ENCODE measurements around the gene RBMS1. TPM values are rescaled to one million over a fixed set of nuclear protein-coding genes. Genes with fewer than 3 reads are reported as not detected.

The RBMS1 gene
- total RNA-seq, 1 donor from 2014 or later = 102 TPM

GRCh38 chr2:160351956-160352355, 141.7 kb downstream of the RBMS1 start:
- H3K27ac ChIP-seq = no peak overlapping the region
- H3K36me3 ChIP-seq = peaks cover 17% of the 10 kb centered on the region
- H3K4me3 ChIP-seq = no peak overlapping the region
- ATAC-seq (peak; percentile 78), DNase-seq (no peak)
- peaks cover 55% of the 10 kb centered on the region for H3K4me1 ChIP-seq
- no peaks in the 10 kb centered on the region for H3K27me3 ChIP-seq
- TF ChIP-seq, protein P1, sequence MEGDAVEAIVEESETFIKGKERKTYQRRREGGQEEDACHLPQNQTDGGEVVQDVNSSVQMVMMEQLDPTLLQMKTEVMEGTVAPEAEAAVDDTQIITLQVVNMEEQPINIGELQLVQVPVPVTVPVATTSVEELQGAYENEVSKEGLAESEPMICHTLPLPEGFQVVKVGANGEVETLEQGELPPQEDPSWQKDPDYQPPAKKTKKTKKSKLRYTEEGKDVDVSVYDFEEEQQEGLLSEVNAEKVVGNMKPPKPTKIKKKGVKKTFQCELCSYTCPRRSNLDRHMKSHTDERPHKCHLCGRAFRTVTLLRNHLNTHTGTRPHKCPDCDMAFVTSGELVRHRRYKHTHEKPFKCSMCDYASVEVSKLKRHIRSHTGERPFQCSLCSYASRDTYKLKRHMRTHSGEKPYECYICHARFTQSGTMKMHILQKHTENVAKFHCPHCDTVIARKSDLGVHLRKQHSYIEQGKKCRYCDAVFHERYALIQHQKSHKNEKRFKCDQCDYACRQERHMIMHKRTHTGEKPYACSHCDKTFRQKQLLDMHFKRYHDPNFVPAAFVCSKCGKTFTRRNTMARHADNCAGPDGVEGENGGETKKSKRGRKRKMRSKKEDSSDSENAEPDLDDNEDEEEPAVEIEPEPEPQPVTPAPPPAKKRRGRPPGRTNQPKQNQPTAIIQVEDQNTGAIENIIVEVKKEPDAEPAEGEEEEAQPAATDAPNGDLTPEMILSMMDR (IDR thresholded peaks at IDR 0.05) = no peak
- intact Hi-C loops (cut with DNase I) = no loop called here
- H3K9me3 ChIP-seq = no peaks in the 10 kb centered on the region

- no peaks in the 10 kb centered on the region for H3K9me3 ChIP-seq
- no peaks in the 10 kb centered on the region for H3K27me3 ChIP-seq
- peaks cover 17% of the 10 kb centered on the region for H3K36me3 ChIP-seq
- DNase-seq = no peak
- no peak overlapping the region for H3K27ac ChIP-seq
- intact Hi-C loops (cut with DNase I) = no loop called here
- peaks cover 63% of the 10 kb centered on the region for H3K4me1 ChIP-seq
- no peak overlapping the region for H3K4me3 ChIP-seq
- TF ChIP-seq, protein P1 (IDR thresholded peaks at IDR 0.05) = no peak
- no peak for ATAC-seq
These were observed 144.3 kb downstream of the RBMS1 start for GRCh38 chr2:160349306-160349705.

DNA sequence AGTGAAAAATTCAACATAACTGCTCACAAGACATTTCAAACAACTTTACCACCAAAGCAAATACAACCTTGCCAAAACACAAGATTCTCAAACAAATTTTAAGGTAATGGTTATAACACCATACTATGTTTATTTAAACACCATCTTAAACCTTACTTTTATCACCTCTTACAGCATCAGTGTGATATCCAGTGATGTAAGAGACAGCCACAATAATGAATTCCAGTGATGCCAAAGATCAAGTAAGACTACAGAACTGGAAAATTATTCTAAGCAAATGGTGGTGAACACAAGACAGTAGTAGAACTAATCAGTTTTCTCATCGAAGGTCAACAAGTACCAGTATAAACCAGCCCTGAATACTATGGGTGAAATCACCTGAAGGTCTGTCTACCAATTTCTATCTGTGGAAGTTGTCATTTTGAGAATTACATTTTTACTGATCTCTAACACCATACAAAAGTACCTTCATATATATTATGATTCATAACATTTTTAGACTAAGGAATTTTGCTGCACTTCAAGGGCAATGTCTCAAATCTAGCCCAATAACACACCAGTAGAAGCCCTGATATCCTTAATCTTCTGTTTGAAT, 146.2 kb downstream of the RBMS1 start:
- Histone ChIP-seq H3K36me3 (peaks cover 14% of the 10 kb centered on the region), H3K4me3 (no peak overlapping the region), H3K9me3 (no peaks in the 10 kb centered on the region), H3K4me1 (peaks cover 43% of the 10 kb centered on the region), H3K27ac (no peak overlapping the region), H3K27me3 (no peaks in the 10 kb centered on the region)
- DNase-seq (no peak), ATAC-seq (no peak)
- intact Hi-C loops (cut with DNase I) = no loop called here
- TF ChIP-seq, protein P1 (IDR thresholded peaks at IDR 0.05) = no peak

DNA sequence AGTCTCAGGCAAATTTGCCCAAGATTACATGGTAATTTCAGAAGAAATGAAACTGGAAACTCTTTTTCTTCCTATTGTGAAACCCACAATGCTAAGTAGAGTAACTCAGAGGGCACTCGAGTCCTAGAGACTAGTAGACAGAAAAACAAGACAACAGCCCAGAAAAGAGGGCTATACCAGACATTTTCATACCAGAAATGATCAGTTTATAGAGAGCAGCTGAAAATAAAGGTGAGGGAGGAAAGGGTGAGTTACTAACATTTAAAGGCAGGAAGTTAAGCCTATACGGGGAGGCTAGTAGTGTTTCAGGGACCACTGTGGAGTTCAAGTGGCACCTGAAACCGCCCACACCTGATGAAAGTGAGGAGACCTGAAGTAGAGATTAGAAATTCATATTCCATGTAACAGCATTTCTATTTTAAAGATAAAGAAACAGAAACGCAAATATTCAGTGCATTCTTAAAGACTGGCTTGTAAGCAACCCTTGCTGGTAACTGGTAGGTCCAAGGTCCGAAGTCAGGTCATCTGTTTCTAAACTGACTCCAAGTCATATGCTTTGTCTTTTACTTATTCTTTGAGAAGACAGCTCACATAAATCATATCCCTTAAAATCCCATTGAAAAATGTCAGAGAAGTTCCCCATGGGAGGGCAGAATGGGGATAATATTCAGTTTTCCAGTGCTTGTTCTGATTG, 148.4 kb downstream of the RBMS1 start:
- intact Hi-C loops (cut with DNase I) = no loop called here
- H3K27ac ChIP-seq = peak overlapping the region; percentile 32
- H3K36me3 ChIP-seq = peaks cover 6% of the 10 kb centered on the region
- DNase-seq = no peak
- TF ChIP-seq, protein P1 (IDR thresholded peaks at IDR 0.05) = no peak
- ATAC-seq = peak; percentile 41
- no peak overlapping the region for H3K4me3 ChIP-seq
- no peaks in the 10 kb centered on the region for H3K9me3 ChIP-seq
- peaks cover 31% of the 10 kb centered on the region for H3K4me1 ChIP-seq
- H3K27me3 ChIP-seq = no peaks in the 10 kb centered on the region

DNA sequence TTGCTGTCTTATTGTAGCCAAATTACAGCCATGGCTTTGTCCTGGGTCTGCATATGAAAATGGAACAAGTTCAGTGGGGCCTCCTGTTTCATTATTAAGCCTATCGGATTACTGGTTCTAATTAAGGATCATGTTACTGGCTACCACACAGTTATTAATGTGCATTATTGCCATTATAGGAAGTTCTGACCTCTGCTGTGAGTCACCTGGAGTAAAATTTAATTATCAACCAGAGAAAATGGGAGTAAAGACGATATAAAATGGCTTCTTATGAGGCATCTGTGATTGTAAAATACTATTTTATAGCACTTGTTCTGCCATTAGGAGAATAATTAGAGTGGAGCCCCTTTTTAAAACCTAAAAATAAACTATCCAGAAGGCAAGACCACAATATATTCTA, 150.2 kb downstream of the RBMS1 start:
- Histone ChIP-seq H3K4me3 (no peak overlapping the region), H3K36me3 (no peaks in the 10 kb centered on the region), H3K27me3 (no peaks in the 10 kb centered on the region), H3K4me1 (peaks cover 36% of the 10 kb centered on the region), H3K27ac (no peak overlapping the region), H3K9me3 (no peaks in the 10 kb centered on the region)
- no peak for ATAC-seq
- DNase-seq = no peak
- TF ChIP-seq, protein P1 (IDR thresholded peaks at IDR 0.05) = no peak
- intact Hi-C loops (cut with DNase I) = no loop called here

All from upper lobe of right lung (tissue), 1 donor.